ENCODE results near the gene ZNF648. TPM values are rescaled to one million over a fixed set of nuclear protein-coding genes. Genes with fewer than 3 reads are reported as not detected.

The ZNF648 gene
- total and polyA plus RNA-seq, 2 of the 4 experiments (the other 2 are of a cell fraction): not detected

- no peak for TF ChIP-seq POLR2A (IDR thresholded peaks at IDR 0.05; ENCODE audit: low read depth, low read length)
- TF ChIP-seq RAD21 (IDR thresholded peaks at IDR 0.05; ENCODE audit: low read length): no peak
- TF ChIP-seq MAZ (IDR thresholded peaks at IDR 0.05; ENCODE audit: borderline replicate concordance, low read depth, low read length): no peak
Observed at GRCh38 chr1:182048562-182048961, 12.9 kb downstream of the ZNF648 start (continued).

- DNase-seq (no peak), ATAC-seq (ENCODE audit: low read depth) (no peak)
- H3K79me1 ChIP-seq (ENCODE audit: low read depth in 1 of 2, low read length in 2 of 2): no peaks in the 10 kb centered on the region
- H3K4me1 ChIP-seq (ENCODE audit: control insufficient read depth, insufficient read depth, low read length): no peaks in the 10 kb centered on the region
- H2AK9ac ChIP-seq (replicated peaks; ENCODE audit: low read depth, low read length, poor library complexity): no peak overlapping the region
- H3K27ac ChIP-seq (ENCODE audit: insufficient read depth, low read length): no peak overlapping the region
- POLR2A ChIA-PET (ENCODE audit: unreplicated experiment): no interaction called here
- H4K5ac ChIP-seq (ENCODE audit: low read depth, low read length): no peak overlapping the region
- no peaks in the 10 kb centered on the region for H4K20me1 ChIP-seq (ENCODE audit: insufficient read depth, low read length)
- no peaks in the 10 kb centered on the region for H3K36me3 ChIP-seq (ENCODE audit: control insufficient read depth, insufficient read depth, low read length)
- no peak overlapping the region for H3K4me3 ChIP-seq (ENCODE audit: insufficient read depth, low read depth, low read length)
- no peak overlapping the region for H3K18ac ChIP-seq (ENCODE audit: low read depth, low read length)
- no peak overlapping the region for H3K9ac ChIP-seq (ENCODE audit: low read depth, low read length)
- no peak overlapping the region for H2BK120ac ChIP-seq (ENCODE audit: low read depth, low read length)
- no peak overlapping the region for H3K56ac ChIP-seq (ENCODE audit: extremely low read depth, insufficient read depth, low read length)
- H2BK5ac ChIP-seq (ENCODE audit: low read depth, low read length, poor library complexity, severe bottlenecking): no peak overlapping the region
- no peaks in the 10 kb centered on the region; the same call in none of the 2 replicates for H3K9me3 ChIP-seq (ENCODE audit: control insufficient read depth, insufficient read depth, low read length)
- no peak overlapping the region for H2BK15ac ChIP-seq (ENCODE audit: low read depth, low read length)
- CTCF ChIA-PET: no interaction called here
- H3K4ac ChIP-seq (ENCODE audit: low read depth, low read length): no peak overlapping the region
- no peak overlapping the region for H3K14ac ChIP-seq (replicated peaks; ENCODE audit: low read depth, low read length)
- intact Hi-C loops (cut with micrococcal nuclease): no loop called here
- no peak overlapping the region for H4K8ac ChIP-seq (ENCODE audit: low read depth in 2 of 2, low read length in 2 of 2)
- dilution Hi-C loops (cut with HindIII; ENCODE audit: low sequenced_read_pairs, unreplicated experiment): no loop called here
- no peaks in the 10 kb centered on the region for H3K27me3 ChIP-seq (ENCODE audit: control insufficient read depth, insufficient read depth, low read length)
- H2BK20ac ChIP-seq (ENCODE audit: low read depth, low read length): no peak overlapping the region
- no peak overlapping the region for H2AFZ ChIP-seq (replicated peaks; ENCODE audit: low read length, poor library complexity)
- H4K91ac ChIP-seq (ENCODE audit: insufficient read depth, low read depth, low read length): no peak overlapping the region
- no peak overlapping the region for H3K23ac ChIP-seq (ENCODE audit: low read depth, low read length)
- no peaks in the 10 kb centered on the region for H3K9me1 ChIP-seq (ENCODE audit: insufficient read depth, low read length)
- in situ Hi-C loops (cut with MboI; ENCODE audit: low sequenced_read_pairs): no loop called here
- BruUV-seq (replicated peaks): no TSS peak
- H2AK5ac ChIP-seq (ENCODE audit: low read depth, low read length): no peak overlapping the region
- H3K4me2 ChIP-seq (ENCODE audit: low read depth, low read length): no peak overlapping the region
- no peak for TF ChIP-seq RAD21 (IDR thresholded peaks at IDR 0.05; ENCODE audit: low read length)
- TF ChIP-seq, protein P1, sequence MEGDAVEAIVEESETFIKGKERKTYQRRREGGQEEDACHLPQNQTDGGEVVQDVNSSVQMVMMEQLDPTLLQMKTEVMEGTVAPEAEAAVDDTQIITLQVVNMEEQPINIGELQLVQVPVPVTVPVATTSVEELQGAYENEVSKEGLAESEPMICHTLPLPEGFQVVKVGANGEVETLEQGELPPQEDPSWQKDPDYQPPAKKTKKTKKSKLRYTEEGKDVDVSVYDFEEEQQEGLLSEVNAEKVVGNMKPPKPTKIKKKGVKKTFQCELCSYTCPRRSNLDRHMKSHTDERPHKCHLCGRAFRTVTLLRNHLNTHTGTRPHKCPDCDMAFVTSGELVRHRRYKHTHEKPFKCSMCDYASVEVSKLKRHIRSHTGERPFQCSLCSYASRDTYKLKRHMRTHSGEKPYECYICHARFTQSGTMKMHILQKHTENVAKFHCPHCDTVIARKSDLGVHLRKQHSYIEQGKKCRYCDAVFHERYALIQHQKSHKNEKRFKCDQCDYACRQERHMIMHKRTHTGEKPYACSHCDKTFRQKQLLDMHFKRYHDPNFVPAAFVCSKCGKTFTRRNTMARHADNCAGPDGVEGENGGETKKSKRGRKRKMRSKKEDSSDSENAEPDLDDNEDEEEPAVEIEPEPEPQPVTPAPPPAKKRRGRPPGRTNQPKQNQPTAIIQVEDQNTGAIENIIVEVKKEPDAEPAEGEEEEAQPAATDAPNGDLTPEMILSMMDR (conservative IDR thresholded peaks at IDR 0.05; ENCODE audit: low read depth, low read length): no peak
- TF ChIP-seq FOS (IDR thresholded peaks at IDR 0.05; ENCODE audit: low read depth, low read length): no peak
- TF ChIP-seq SMC3 (IDR thresholded peaks at IDR 0.05; ENCODE audit: low read depth, low read length): no peak
- no peak for TF ChIP-seq CHD1 (IDR thresholded peaks at IDR 0.05; ENCODE audit: low read depth, low read length)
- no peak for TF ChIP-seq NFE2L2 (IDR thresholded peaks at IDR 0.05; ENCODE audit: low read depth, low read length)
- TF ChIP-seq, protein P2, sequence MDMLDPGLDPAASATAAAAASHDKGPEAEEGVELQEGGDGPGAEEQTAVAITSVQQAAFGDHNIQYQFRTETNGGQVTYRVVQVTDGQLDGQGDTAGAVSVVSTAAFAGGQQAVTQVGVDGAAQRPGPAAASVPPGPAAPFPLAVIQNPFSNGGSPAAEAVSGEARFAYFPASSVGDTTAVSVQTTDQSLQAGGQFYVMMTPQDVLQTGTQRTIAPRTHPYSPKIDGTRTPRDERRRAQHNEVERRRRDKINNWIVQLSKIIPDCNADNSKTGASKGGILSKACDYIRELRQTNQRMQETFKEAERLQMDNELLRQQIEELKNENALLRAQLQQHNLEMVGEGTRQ (IDR thresholded peaks at IDR 0.05; ENCODE audit: low read depth, low read length): no peak
- TF ChIP-seq, protein P3, sequence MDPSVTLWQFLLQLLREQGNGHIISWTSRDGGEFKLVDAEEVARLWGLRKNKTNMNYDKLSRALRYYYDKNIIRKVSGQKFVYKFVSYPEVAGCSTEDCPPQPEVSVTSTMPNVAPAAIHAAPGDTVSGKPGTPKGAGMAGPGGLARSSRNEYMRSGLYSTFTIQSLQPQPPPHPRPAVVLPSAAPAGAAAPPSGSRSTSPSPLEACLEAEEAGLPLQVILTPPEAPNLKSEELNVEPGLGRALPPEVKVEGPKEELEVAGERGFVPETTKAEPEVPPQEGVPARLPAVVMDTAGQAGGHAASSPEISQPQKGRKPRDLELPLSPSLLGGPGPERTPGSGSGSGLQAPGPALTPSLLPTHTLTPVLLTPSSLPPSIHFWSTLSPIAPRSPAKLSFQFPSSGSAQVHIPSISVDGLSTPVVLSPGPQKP (IDR thresholded peaks at IDR 0.05; ENCODE audit: borderline replicate concordance, low read depth, low read length): no peak
- TF ChIP-seq RFX5 (IDR thresholded peaks at IDR 0.05; ENCODE audit: low read depth, low read length): no peak
- TF ChIP-seq RCOR1 (IDR thresholded peaks at IDR 0.05; ENCODE audit: insufficient replicate concordance, low read length): no peak
- no peak for TF ChIP-seq MAFK (IDR thresholded peaks at IDR 0.05; ENCODE audit: low read depth, low read length)
- TF ChIP-seq CEBPB (IDR thresholded peaks at IDR 0.05; ENCODE audit: low read depth, low read length): no peak
- no peak for TF ChIP-seq POLR2A (IDR thresholded peaks at IDR 0.05; ENCODE audit: low read depth, low read length)
- no peak for TF ChIP-seq MAZ (IDR thresholded peaks at IDR 0.05; ENCODE audit: borderline replicate concordance, low read depth, low read length)
- no peak for TF ChIP-seq MXI1 (IDR thresholded peaks at IDR 0.05; ENCODE audit: borderline replicate concordance, low read depth, low read length)
Observed at GRCh38 chr1:182046763-182047162, 14.7 kb downstream of the ZNF648 start.
